Subcutaneous adipose tissue (tissue), 4 donors: Measurements from ENCODE around the gene UBE2L3. TPM values are rescaled to one million over a fixed set of nuclear protein-coding genes. Genes with fewer than 3 reads are reported as not detected.

Experiments used
- total RNA-seq, 4 donors: library from RNA; depleted of rRNA; stranded (reverse); fragments of >200 nt; gene quantifications; one replicate each; pipeline ENCODE4 v1.1.0, GENCODE V29; 2016
- TF ChIP-seq, protein P1 (sequence below): fragments of 450-650 bp; IDR thresholded peaks from one replicate; pipeline ENCODE4 v1.5.1; 2016; ENCODE audit warnings: low read depth, mild to moderate bottlenecking, control low read depth, antibody characterized with exemption, moderate library complexity

Gene UBE2L3
- total RNA-seq, 4 donors from 2014 or later: 28.4 to 58.7 (median 31.9) TPM

DNA sequence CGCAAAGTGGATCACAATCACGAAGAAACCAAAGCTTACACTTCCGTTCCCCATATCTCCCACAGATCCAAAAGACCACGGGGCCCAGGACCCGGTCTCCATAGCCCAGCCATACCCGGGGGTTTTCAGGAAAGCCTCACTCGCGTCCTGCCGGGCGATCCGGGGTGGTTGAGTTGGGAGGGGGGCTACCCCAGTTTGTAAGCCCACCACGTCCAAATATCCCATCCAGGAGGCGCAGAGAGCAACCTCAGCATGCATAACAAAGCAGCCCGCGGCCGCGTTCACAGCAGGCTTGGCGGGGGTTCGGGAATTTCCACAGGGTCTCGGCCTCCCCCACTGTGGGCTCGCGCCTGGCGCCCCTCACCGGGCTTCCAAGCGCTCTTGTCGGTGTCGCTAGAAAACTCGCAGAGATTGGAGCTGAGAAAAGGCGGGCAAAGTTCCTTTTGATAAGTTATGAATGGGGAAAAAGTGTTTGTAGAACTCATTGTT is 84.1 kb downstream of the UBE2L3 start:
- TF ChIP-seq, protein P1, sequence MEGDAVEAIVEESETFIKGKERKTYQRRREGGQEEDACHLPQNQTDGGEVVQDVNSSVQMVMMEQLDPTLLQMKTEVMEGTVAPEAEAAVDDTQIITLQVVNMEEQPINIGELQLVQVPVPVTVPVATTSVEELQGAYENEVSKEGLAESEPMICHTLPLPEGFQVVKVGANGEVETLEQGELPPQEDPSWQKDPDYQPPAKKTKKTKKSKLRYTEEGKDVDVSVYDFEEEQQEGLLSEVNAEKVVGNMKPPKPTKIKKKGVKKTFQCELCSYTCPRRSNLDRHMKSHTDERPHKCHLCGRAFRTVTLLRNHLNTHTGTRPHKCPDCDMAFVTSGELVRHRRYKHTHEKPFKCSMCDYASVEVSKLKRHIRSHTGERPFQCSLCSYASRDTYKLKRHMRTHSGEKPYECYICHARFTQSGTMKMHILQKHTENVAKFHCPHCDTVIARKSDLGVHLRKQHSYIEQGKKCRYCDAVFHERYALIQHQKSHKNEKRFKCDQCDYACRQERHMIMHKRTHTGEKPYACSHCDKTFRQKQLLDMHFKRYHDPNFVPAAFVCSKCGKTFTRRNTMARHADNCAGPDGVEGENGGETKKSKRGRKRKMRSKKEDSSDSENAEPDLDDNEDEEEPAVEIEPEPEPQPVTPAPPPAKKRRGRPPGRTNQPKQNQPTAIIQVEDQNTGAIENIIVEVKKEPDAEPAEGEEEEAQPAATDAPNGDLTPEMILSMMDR: no peak

DNA sequence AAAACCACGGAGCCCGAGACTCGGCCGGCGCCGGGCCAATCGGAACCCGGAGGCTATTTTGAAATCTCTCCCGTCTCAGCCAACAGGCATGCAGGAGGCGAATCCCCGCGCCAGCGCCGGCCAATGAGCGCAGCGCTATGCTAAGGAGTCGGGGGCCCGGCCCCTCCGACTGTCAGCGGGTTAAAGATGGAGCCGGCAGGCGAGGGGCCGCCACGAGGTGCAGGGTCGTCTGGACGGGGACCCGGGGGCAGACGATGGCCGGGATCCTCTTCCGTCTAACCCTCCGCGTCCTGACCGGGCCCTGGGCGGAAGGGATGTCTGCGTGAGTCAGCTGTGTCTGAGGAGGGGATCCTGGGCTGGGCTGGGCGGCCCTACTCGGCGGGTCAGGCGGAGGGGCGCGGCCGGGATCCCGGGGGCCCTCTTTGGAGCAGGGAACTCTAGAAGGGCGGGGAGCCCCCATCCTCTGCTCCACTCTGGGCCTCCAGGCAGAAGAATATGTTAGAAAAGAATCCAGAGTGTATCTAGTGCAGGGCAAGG is 84.6 kb downstream of the UBE2L3 start:
- TF ChIP-seq, protein P1: no peak

DNA sequence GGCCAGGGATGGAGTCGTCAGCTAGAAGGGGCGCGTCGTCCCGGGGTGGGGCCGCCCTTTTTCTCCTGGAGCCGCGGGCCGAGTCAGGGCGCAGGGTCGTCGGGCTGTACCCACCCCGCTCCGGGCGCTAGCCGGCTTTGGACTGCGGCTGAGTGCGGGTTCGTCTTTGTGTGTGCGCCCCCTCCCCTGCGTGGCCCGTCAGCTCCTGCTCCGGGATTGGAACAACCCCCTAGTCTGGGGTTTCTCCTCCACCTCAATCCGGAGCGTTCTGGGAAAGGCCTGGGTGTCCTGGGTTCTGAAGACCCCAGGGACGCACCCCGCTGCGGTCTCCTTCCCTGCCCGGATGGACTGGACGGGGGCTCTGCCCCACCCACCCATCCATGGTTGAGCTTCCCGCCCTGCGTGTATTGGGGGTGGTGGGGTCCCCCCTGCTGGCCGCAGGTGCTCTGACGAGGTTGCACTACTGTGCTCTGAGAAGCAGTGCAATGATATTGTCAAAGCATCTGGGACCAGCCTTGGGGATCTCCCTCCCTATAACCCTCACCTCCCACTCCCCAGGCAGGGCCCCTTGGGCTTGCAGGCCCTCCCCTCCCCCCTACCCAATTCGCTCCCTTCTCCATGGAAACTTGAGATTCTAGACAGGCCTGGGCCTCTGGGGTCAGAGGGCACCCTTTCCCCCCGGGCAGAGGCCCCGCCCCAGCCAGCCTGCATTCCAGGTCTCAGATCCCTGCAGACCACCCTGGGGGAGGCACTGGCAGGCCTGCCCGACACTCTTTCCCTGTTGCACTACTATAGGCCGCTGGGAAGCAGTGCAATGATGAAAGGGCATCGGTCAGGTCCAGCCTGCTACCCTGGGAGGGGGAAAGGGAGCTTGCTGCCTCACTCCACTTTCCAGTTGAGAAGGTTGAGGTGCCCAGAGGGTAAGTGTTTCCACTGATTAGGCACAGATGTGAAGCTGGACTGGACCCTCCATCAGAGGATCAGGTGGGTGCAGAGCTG is 85.3 kb downstream of the UBE2L3 start:
- TF ChIP-seq, protein P1: no peak

DNA sequence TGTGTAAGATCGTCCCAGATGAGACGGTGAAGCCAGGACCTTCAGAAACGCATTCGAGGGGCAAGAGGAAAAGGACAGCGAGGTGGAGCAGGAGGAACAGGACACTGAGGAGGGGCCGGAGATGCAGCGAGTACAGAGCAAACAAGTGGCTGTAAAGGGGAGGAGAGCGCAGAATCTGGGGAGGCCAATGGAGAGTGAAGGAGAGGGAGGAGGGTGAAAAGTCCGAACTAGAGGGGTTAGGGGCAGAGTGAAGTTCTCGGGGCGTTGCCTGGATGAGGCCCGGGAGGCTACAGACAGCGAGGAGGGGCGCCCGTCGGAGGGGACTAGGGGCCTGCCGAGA is 89.5 kb downstream of the UBE2L3 start:
- TF ChIP-seq, protein P1: no peak

DNA sequence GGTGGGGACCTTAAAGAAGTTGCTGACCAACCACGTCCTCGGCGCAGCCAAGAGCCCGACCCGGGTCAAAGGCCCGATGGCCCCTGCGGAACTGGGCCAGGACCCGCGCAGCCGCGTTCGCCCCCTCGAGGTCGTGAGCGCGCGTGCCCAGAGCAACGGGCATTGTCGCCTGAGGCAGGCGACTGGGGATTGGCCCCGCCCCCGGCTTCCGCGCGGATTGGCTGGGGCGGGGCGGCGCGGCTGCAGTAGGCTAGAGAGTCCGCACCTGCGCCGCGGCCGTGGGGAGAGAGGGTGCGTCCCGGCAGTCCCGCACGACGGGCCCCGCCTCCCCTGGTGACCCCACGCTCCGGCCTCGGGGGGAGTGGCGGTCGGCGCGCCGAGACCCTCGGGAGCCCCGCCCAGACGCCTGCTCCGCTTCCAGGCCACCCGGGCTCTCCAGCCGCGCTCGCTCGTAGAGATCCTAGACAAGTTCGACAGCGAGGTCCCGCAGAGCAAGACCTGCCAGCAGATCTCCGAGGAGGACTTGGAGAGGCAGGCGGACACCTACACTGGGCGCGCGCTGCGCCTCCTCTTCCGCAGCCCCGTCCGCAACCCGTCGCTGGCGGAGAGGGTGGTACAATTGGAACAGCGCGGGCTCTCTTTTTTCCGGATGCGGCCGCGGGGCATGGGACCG is 90.0 kb downstream of the UBE2L3 start:
- TF ChIP-seq, protein P1: no peak

DNA sequence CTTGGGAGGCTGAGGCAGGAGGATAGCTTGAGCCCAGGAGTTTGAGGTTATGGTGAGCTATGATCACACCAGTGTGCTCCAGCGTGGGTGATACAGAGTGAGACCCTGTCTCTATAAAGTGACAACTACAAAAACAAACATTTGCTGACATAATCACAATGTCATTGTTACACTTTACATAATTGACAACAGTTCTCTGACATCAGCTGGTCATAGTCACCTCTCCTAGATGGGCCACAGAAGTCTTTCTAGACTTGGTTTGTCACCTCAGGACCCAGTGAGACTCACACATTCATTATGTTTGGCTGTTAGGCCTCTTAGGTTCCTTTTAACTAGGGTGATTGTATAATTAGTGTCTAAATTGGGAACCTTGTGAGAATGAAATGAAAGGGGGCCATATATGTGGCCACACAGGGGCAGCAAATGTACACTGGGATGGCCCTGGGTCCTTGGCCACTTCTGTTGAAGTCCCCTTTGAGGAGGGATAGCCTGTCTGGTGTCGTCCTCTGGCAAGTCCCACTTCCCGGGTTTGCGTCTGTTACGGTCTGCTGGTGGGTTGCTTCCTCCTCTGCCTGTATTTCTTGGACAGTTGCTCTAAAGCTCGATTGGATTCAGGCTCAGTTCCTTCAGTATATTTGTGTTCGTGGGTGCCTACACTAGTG is 92.5 kb downstream of the UBE2L3 start:
- TF ChIP-seq, protein P1: no peak

DNA sequence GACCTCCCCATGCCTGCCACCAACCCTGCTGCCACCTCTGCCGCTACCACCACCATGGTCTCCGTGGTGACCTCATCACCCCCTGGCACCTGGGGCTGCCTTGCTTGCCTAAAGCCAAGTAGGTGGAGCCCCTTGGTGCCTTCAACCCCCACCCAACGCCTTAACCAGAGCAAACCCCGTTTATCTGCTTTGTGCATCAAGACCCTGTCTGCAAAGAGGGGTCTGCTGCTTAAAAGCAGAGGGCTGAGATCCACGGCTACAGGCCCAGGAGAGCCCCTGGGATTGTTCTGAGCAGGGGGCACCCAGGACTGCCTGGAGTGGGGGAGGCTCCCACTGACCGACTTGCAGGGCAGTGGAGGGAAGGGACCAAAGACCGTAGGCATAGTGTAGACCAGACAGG is 93.4 kb downstream of the UBE2L3 start:
- TF ChIP-seq, protein P1: no peak
